ENCODE measurements around the gene CENATAC. TPM values are rescaled to one million over a fixed set of nuclear protein-coding genes. Genes with fewer than 3 reads are reported as not detected.
A peak's percentile ranks its signal among the peaks of the same experiment; 100 is the strongest.
"Not testable (repeated sequence)": the region's sequence is repeated elsewhere in the genome, so short reads cannot be mapped to it uniquely, and the experiment has no call there.

CENATAC gene, protein sequence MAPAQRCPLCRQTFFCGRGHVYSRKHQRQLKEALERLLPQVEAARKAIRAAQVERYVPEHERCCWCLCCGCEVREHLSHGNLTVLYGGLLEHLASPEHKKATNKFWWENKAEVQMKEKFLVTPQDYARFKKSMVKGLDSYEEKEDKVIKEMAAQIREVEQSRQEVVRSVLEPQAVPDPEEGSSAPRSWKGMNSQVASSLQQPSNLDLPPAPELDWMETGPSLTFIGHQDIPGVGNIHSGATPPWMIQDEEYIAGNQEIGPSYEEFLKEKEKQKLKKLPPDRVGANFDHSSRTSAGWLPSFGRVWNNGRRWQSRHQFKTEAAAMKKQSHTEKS
- 8.4 TPM for total RNA-seq

DNA sequence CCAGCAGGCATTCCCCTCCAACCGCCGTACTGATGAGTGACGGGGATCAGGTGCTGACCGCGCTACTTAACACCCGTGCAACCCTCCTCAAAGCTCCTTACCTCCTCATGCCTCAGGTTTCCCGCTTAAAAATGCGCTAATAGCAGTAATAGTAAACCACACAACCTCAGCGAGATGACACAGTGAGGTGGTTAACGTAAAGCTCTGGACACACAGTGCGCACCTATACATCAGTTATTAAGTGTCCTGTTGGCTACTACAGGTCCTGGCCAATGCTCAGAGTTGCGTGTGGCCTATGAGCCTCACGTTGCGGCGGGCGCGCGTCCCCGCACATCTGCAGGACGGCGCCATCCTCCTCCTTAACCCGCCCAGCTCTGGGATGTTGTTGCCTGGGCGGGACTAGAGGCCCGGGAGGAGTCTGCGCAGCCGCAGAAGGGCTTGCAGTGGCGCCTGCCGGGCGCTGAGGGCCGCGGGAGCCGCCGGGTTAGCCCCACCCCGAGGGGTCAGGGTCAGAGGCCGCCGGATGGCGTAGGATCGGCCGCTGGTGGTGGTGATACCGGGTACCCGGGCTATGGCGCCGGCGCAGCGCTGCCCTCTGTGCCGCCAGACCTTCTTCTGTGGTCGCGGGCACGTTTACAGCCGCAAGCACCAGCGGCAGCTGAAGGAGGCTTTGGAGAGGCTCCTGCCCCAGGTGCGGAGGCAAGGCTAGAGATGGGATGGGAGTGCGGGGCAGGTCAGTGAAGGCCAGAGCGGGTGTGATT lies at the start of gene CENATAC:
CENATAC (plus strand) TSS at position 512 of the 761 bp plus-strand sequence; CDS start at position 572, 60 bp downstream.
- H3K9me3 ChIP-seq (ENCODE audit: control insufficient read depth in 3 of 3, low read length in 3 of 3): no peaks in the 10 kb centered on the region
- peak within 1 kb of the TSS; percentile 91 to 95 (median 92) for H3K9ac ChIP-seq (ENCODE audit: low read depth in 1 of 3, low read length in 3 of 3)
- no peaks in the 10 kb centered on the region for H3K27me3 ChIP-seq (ENCODE audit: control insufficient read depth in 3 of 3, insufficient read depth in 3 of 3, low read length in 3 of 3)
- peaks cover 11 to 16% (median 13%) of the 10 kb centered on the region in 3 donors for H3K36me3 ChIP-seq (ENCODE audit: control insufficient read depth in 3 of 3, insufficient read depth in 3 of 3, low read length in 3 of 3)
- peak within 1 kb of the TSS; percentile 100 for H3K4me3 ChIP-seq (ENCODE audit: low read length in 3 of 3)
- H3K4me1 ChIP-seq (ENCODE audit: control insufficient read depth in 3 of 3, insufficient read depth in 3 of 3, low read length in 3 of 3): peaks cover 20 to 33% (median 30%) of the 10 kb centered on the region in 3 donors
- H3K27ac ChIP-seq (ENCODE audit: low read depth, low read length): peak within 1 kb of the TSS; percentile 80

GRCh38 chr11:118953265-118953664 lies 44.7 kb upstream of the CENATAC start:
- no peak overlapping the region for H3K9ac ChIP-seq (ENCODE audit: low read depth in 1 of 3, low read length in 3 of 3)
- no peaks in the 10 kb centered on the region for H3K9me3 ChIP-seq (ENCODE audit: control insufficient read depth in 3 of 3, low read length in 3 of 3)
- H3K4me1 ChIP-seq (ENCODE audit: control insufficient read depth in 3 of 3, insufficient read depth in 3 of 3, low read length in 3 of 3): peaks cover 0 to 6% (median 0%) of the 10 kb centered on the region in 3 donors
- no peaks in the 10 kb centered on the region for H3K36me3 ChIP-seq (ENCODE audit: control insufficient read depth in 3 of 3, insufficient read depth in 3 of 3, low read length in 3 of 3)
- H3K4me3 ChIP-seq (ENCODE audit: low read length in 3 of 3): no peak overlapping the region
- peaks cover 0 to 7% (median 4%) of the 10 kb centered on the region in 3 donors for H3K27me3 ChIP-seq (ENCODE audit: control insufficient read depth in 3 of 3, insufficient read depth in 3 of 3, low read length in 3 of 3)
- no peak overlapping the region for H3K27ac ChIP-seq (ENCODE audit: low read depth, low read length)

DNA sequence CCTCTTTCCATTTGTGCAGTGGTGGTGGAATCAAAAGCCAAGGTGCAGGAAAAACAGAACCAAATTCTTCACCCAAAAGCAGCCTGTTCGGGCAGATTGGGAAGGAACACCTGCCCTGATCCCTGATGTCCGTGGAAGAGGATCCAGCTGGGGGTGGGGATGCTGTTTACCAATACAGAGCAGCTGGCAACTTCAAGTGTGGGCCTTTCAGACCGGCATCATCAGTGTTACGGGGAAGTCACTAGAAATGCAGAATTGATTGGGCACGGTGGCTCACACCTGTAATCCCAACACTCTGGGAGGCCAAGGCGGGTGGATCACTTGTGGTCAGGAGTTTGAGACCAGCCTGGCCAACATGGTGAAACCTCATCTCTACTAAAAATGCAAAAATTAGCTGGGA lies 44.0 kb upstream of the CENATAC start:
- not testable (repeated sequence) for H3K4me1 ChIP-seq (ENCODE audit: control insufficient read depth in 3 of 3, insufficient read depth in 3 of 3, low read length in 3 of 3); H3K36me3 ChIP-seq (ENCODE audit: control insufficient read depth in 3 of 3, insufficient read depth in 3 of 3, low read length in 3 of 3); H3K9me3 ChIP-seq (ENCODE audit: control insufficient read depth in 3 of 3, low read length in 3 of 3); H3K4me3 ChIP-seq (ENCODE audit: low read length in 3 of 3); H3K9ac ChIP-seq (ENCODE audit: low read depth in 1 of 3, low read length in 3 of 3); H3K27ac ChIP-seq (ENCODE audit: low read depth, low read length); H3K27me3 ChIP-seq (ENCODE audit: control insufficient read depth in 3 of 3, insufficient read depth in 3 of 3, low read length in 3 of 3)

DNA sequence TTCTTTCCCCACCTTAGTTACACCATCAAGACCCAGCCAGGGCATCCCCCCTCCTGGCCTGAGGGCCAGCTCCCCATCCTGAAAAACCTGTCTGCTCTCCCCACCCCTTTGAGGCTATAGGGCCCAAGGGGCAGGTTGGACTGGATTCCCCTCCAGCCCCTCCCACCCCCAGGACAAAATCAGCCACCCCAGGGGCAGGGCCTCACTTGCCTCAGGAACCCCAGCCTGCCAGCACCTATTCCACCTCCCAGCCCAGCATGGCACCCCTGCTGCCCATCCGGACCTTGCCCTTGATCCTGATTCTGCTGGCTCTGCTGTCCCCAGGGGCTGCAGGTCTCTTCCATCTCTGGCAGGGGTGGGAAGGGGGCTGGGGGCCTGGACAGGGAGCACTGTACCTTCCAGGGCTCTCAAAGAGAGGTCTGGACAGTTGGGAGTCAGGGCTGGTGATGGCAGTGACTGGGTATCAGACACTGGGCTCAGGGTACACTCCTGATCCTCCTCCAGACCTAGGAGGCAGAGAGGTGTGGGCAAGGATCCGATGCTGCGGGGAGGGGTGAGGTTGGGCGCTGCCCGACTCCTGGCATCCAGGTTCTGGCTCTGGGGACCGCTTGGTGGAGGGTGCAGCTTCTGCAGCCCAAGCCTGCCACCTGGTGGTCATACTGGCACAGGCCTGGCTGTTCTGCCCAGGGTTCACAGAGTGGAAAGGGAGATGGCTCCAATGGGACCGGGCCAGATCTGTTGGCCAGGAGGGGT lies 41.7 kb upstream of the CENATAC start, which contains the start of gene UPK2:
UPK2 (plus strand) TSS at position 205 of the 753 bp plus-strand sequence; CDS start at position 258, 53 bp downstream.
- Histone ChIP-seq H3K4me3 (ENCODE audit: low read length in 3 of 3) (no peak within 1 kb of the TSS), H3K27me3 (ENCODE audit: control insufficient read depth in 3 of 3, insufficient read depth in 3 of 3, low read length in 3 of 3) (peaks cover 0 to 7% (median 4%) of the 10 kb centered on the region in 3 donors), H3K9me3 (ENCODE audit: control insufficient read depth in 3 of 3, low read length in 3 of 3) (no peaks in the 10 kb centered on the region), H3K36me3 (ENCODE audit: control insufficient read depth in 3 of 3, insufficient read depth in 3 of 3, low read length in 3 of 3) (no peaks in the 10 kb centered on the region), H3K9ac (ENCODE audit: low read depth in 1 of 3, low read length in 3 of 3) (no peak within 1 kb of the TSS), H3K4me1 (ENCODE audit: control insufficient read depth in 3 of 3, insufficient read depth in 3 of 3, low read length in 3 of 3) (peaks cover 0 to 6% (median 0%) of the 10 kb centered on the region in 3 donors), H3K27ac (ENCODE audit: low read depth, low read length) (no peak within 1 kb of the TSS)

- no peak overlapping the region for H3K9ac ChIP-seq (ENCODE audit: low read depth in 1 of 3, low read length in 3 of 3)
- H3K4me3 ChIP-seq (ENCODE audit: low read length in 3 of 3): no peak overlapping the region
- H3K36me3 ChIP-seq (ENCODE audit: control insufficient read depth in 3 of 3, insufficient read depth in 3 of 3, low read length in 3 of 3): no peaks in the 10 kb centered on the region
- no peak overlapping the region for H3K27ac ChIP-seq (ENCODE audit: low read depth, low read length)
- H3K9me3 ChIP-seq (ENCODE audit: control insufficient read depth in 3 of 3, low read length in 3 of 3): no peaks in the 10 kb centered on the region
- H3K27me3 ChIP-seq (ENCODE audit: control insufficient read depth in 3 of 3, insufficient read depth in 3 of 3, low read length in 3 of 3): peaks cover 0 to 7% (median 4%) of the 10 kb centered on the region in 3 donors
- peaks cover 0 to 6% (median 0%) of the 10 kb centered on the region in 3 donors for H3K4me1 ChIP-seq (ENCODE audit: control insufficient read depth in 3 of 3, insufficient read depth in 3 of 3, low read length in 3 of 3)
Observed at GRCh38 chr11:118956847-118957469, 41.0 kb upstream of the CENATAC start.

- Histone ChIP-seq H3K27me3 (ENCODE audit: control insufficient read depth in 3 of 3, insufficient read depth in 3 of 3, low read length in 3 of 3) (peaks cover 0 to 7% (median 4%) of the 10 kb centered on the region in 3 donors), H3K4me3 (ENCODE audit: low read length in 3 of 3) (no peak overlapping the region), H3K27ac (ENCODE audit: low read depth, low read length) (no peak overlapping the region), H3K9me3 (ENCODE audit: control insufficient read depth in 3 of 3, low read length in 3 of 3) (no peaks in the 10 kb centered on the region), H3K36me3 (ENCODE audit: control insufficient read depth in 3 of 3, insufficient read depth in 3 of 3, low read length in 3 of 3) (no peaks in the 10 kb centered on the region), H3K9ac (ENCODE audit: low read depth in 1 of 3, low read length in 3 of 3) (no peak overlapping the region), H3K4me1 (ENCODE audit: control insufficient read depth in 3 of 3, insufficient read depth in 3 of 3, low read length in 3 of 3) (peaks cover 0 to 6% (median 0%) of the 10 kb centered on the region in 3 donors)
Observed at GRCh38 chr11:118957549-118957948, 40.4 kb upstream of the CENATAC start.

GRCh38 chr11:118957968-118958367 lies 40.0 kb upstream of the CENATAC start:
- H3K9me3 ChIP-seq (ENCODE audit: control insufficient read depth in 3 of 3, low read length in 3 of 3): no peaks in the 10 kb centered on the region

DNA sequence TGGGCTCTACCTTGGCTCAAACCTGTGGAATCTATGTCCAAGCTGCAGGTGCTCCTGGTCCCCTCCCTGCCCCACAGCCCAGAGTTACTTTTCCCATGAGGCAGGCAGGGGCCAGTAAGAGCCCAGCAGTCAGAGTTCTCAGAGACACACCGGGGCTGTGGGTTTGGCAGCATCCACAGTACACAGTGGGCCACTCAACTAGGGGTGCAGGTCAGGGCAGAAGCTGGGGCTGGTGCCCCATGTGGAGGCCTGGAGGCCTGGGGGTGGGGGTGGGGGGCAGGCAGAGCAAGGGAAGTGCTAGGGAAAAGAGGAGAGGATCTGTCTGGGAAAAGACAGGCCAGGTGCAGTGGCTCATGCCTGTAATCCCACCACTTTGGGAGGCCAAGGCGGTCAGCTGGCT lies 39.4 kb upstream of the CENATAC start:
- Histone ChIP-seq H3K9me3 (ENCODE audit: control insufficient read depth in 3 of 3, low read length in 3 of 3) (no peaks in the 10 kb centered on the region), H3K27ac (ENCODE audit: low read depth, low read length) (no peak overlapping the region), H3K9ac (ENCODE audit: low read depth in 1 of 3, low read length in 3 of 3) (no peak overlapping the region), H3K27me3 (ENCODE audit: control insufficient read depth in 3 of 3, insufficient read depth in 3 of 3, low read length in 3 of 3) (peaks cover 0 to 7% (median 4%) of the 10 kb centered on the region in 3 donors), H3K4me1 (ENCODE audit: control insufficient read depth in 3 of 3, insufficient read depth in 3 of 3, low read length in 3 of 3) (peaks cover 0 to 6% (median 0%) of the 10 kb centered on the region in 3 donors), H3K4me3 (ENCODE audit: low read length in 3 of 3) (no peak overlapping the region), H3K36me3 (ENCODE audit: control insufficient read depth in 3 of 3, insufficient read depth in 3 of 3, low read length in 3 of 3) (no peaks in the 10 kb centered on the region)

More at GRCh38 chr11:118957968-118958367, 40.0 kb upstream of the CENATAC start:
- Histone ChIP-seq H3K27ac (ENCODE audit: low read depth, low read length) (no peak overlapping the region), H3K9ac (ENCODE audit: low read depth in 1 of 3, low read length in 3 of 3) (no peak overlapping the region), H3K4me1 (ENCODE audit: control insufficient read depth in 3 of 3, insufficient read depth in 3 of 3, low read length in 3 of 3) (peaks cover 0 to 6% (median 0%) of the 10 kb centered on the region in 3 donors), H3K4me3 (ENCODE audit: low read length in 3 of 3) (no peak overlapping the region), H3K27me3 (ENCODE audit: control insufficient read depth in 3 of 3, insufficient read depth in 3 of 3, low read length in 3 of 3) (peaks cover 0 to 7% (median 4%) of the 10 kb centered on the region in 3 donors), H3K36me3 (ENCODE audit: control insufficient read depth in 3 of 3, insufficient read depth in 3 of 3, low read length in 3 of 3) (no peaks in the 10 kb centered on the region)

DNA sequence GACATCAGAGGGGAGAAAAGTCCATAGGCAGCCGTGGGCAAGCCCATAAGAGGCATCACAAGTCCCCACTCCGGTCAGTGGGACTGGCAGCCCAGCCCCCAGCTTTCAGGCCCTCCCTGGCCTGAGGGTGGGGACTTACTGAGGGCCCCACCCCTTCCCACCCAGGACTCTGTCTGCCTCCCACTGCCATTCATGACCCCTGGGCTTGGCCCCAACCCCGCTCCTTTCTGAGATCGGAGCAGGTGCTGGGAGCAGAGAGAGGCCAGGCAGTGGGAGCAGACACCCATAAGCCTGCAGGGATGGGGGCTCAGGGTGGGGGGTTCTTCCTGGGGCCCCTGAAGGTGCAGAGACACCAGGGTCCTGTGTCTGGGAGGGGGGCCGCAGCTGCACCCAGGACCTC lies 36.7 kb upstream of the CENATAC start:
- H3K4me3 ChIP-seq (ENCODE audit: low read length in 3 of 3): no peak overlapping the region
- peaks cover 0 to 4% (median 0%) of the 10 kb centered on the region in 3 donors for H3K27me3 ChIP-seq (ENCODE audit: control insufficient read depth in 3 of 3, insufficient read depth in 3 of 3, low read length in 3 of 3)
- H3K4me1 ChIP-seq (ENCODE audit: control insufficient read depth in 3 of 3, insufficient read depth in 3 of 3, low read length in 3 of 3): peaks cover 0 to 6% (median 0%) of the 10 kb centered on the region in 3 donors
- H3K27ac ChIP-seq (ENCODE audit: low read depth, low read length): no peak overlapping the region
- no peak overlapping the region for H3K9ac ChIP-seq (ENCODE audit: low read depth in 1 of 3, low read length in 3 of 3)
- no peaks in the 10 kb centered on the region for H3K9me3 ChIP-seq (ENCODE audit: control insufficient read depth in 3 of 3, low read length in 3 of 3)
- no peaks in the 10 kb centered on the region for H3K36me3 ChIP-seq (ENCODE audit: control insufficient read depth in 3 of 3, insufficient read depth in 3 of 3, low read length in 3 of 3)

All from skeletal muscle tissue (tissue), 4 donors.